ENCODE results near the gene CREB3.

Gene CREB3

DNA sequence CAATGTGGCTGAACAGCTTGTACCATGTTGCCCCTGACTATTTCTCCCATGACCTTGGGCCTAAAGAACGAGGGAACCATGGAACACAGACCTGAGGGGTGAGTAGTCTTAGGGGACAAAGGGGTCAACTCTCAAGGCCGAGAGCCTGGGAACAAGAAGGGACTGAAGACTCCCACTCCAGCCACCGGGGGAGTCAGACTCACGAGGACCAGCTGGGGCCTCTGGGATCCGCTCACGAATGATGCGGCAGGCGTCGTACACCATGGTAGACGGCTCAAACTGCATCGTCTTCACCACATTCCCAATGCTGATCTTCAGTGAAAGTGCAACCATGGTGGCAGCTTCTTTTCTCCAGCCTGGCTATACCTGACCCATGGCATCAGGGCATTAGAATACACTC lies 7.1 kb upstream of the CREB3 start:
- DNase-seq (ENCODE audit: low read depth, low spot score) = no peak

DNA sequence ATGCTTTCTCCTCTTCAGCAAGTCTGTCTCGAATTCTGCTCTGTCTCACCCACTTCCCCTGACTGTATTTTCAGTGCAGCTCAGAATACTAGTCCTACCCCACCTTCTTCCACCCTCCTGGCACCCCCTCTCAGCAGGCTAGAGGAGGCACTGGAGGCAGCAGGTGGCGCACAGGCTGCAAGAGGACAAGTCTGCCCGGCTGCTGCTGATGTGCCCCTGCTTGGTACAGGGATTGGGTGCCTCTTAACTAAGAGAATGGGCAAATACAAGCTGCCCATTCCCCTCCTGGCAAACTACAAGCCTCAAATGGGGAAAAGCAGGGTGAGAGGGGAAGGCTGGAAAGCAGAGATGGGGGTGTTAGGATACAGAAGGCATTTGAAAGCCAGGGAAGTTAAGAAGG lies 5.5 kb upstream of the CREB3 start:
- DNase-seq (ENCODE audit: low read depth, low spot score) = no peak

DNA sequence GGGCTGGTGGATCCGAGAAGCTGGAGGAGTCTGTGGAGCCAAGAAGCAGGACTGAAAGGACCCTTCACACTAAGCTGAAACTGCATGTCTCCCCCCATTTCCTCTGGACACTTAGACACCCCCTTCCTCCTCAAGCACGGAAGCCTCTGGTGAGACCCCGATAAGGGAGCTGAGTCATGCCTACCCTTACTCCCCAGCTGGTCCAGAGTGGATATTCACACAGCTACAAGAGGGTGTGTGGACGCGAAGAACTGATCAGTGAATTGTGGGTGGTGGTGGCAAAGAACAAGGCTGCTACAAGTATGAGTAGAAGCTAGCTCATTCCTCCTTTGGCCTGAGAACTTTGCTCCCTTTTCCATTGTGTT lies 4.8 kb upstream of the CREB3 start:
- no peak for DNase-seq (ENCODE audit: low read depth, low spot score)

DNA sequence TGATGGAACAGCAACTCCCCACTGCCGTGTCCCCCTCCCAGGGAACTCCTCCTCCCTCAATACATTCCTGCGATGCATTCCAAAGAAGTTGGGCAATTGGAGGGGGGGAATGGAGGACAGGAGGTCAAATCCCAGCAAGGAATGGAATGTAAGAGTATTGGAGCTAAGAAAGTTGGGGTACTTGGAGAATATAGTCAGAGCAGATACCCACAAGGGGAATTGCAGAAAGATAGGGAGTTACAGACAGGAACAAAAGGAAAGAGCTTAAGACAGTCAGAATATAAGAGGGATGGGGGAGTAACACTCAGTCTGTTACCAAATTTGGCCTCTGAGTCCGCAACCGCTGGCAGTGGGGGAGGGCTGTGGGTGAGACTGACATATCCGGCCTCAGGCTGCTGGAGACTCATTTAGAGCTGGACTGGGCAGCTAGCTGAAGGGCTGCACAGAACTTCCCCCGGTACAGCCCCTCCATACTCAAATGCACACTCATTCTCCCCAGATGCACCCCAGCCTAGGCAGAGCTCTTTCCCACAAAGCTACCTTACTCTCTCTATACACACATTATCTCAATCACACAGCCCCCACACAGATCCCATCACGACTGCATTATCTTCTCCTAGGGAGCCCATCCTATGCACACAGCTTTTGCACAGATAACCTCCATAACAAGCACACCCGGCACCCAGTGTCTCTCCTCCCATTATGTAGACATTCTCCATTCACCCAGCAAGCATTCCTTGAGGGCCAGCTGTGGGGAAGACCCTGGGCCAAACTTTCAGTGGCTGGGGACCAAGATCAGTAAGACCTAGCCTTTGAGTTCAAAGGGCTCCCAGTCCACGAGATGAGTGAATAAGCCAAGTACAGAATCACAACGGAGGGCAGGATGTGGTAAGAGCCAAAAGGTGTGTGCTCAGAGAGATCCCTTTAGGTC lies 4.2 kb upstream of the CREB3 start:
- DNase-seq (ENCODE audit: low read depth, low spot score) = no peak

DNA sequence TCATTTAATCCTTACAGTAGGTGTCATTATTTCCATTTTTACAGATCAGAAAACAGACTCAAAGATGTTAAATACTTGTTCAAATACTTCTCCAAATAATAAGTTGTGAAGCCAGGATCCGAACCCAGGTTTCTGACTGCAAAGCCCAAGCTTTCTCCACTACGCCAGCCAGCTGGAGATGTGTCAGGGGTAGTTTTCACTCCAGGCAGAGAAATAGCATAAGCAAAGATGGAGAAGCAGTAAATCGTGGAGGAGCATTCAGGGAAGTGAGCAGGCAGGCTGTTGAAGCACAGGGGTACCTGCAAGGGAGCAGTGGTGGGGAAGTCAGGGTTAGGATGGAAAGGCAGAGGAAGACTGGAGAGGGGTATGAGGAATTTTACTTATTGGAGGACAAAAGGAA lies 3.4 kb upstream of the CREB3 start:
- no peak for DNase-seq (ENCODE audit: low read depth, low spot score)

DNA sequence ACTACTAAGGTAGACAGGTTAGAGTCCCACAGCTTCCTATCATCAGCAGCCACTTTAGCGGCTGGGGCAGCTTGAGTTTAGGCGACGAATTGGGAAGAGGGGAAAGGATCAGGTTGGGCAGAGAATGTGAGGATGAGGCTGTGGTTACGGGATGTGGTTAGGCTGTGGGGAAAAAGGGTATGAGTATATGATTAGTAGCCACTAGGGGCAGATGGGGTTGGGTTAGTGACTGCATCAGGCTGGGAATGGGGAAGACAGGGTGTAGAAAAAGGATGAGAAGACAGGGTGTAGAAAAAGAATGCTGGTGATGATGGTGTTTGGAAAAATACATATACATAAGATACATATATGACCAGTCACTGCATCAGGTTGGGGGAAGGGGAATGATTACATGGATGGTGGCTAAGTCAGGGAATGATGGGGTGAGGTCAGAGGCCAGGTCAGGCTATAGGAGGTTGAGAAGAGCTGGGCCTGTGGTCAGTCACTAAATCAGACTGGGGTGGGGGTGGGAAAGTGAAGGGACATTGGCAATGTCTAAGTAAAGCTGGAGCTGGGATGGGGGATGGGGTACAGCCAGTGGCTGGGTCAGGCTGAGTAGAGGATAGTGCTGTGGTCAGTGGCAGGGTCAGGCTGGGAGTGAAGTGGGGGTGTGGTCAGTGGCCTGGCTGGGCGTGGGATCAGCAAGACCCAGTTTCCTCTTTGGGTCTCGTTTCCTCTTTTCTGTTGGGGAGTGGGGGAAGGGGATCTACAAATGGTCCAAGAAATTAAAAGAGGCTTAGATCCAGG lies 2.6 kb upstream of the CREB3 start:
- DNase-seq (ENCODE audit: low read depth, low spot score) = no peak

DNA sequence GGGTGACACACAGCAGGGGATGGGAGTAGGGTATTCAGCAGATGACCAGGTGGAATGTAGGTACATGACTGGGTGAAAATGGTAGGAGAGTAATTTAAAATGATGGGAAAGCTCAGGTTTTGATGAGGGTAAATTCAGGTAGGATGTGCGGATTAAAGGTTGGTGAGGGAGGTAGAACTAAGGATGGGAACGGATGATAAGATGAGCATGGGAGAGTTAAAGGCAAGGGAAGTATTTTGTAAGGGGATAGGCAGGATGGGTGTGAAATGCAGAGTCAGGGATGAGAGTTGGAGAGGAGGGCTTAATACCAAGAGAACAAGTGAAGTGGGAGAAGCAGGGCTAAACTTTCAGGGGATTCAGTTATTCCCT lies 2.0 kb upstream of the CREB3 start:
- DNase-seq (ENCODE audit: low read depth, low spot score) = no peak

DNA sequence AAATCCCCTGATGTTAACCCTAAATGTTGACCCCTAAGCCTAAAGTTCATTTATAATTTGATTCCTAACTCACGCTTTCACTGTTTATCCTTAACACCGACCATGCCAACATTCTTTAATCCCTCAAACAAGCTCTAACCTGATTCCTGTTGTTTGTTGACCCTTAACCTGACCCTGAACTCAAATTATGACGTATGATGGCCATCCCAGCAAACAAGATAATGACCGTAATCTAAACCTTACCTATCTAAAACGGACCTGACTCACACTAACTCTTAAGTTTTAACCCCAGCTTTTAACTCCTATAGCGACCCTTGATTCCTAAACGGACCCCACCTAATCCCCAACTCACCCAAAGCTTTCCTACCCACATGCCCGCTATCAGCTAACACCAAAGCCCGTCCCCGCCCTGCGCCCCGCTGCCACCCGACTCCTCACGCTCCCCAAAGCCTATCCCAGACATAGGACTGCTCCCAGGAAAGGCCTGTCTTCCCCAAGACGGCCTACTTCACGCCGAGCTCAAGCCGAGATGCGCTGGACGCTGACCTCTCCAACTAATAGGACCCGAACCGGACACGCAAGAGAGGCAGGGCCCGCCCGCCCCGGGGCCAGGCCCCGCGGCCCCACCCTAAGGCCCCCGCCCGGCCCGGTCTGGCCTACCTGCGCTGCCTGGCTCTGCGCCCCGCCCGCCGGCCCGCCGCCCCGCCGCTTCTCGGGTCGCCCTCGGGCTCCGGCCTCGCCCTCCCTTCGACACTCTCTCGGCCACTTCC lies 866 bp upstream of the CREB3 start:
- DNase-seq (ENCODE audit: low read depth, low spot score) = no peak

DNA sequence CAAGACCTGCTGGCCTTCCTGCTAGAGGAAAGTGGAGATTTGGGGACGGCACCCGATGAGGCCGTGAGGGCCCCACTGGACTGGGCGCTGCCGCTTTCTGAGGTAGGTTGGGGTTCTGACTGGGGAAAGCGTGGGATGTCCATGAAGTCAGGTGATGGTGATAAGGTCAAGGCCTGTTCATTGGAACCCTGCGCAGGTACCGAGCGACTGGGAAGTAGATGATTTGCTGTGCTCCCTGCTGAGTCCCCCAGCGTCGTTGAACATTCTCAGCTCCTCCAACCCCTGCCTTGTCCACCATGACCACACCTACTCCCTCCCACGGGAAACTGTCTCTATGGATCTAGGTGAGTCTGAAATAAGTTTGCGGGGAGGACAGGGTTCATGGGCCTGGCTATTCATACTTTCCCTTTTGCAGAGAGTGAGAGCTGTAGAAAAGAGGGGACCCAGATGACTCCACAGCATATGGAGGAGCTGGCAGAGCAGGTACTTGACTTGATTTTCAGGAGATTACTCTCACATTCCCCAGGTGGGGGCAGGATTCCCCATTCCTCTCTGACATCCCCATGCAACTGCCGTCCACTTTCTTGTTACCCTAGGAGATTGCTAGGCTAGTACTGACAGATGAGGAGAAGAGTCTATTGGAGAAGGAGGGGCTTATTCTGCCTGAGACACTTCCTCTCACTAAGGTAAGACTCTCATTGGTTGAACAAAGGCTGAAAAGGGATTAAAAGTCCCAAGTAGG lies 505 bp downstream of the CREB3 start:
- DNase-seq (ENCODE audit: low read depth, low spot score) = no peak

DNA sequence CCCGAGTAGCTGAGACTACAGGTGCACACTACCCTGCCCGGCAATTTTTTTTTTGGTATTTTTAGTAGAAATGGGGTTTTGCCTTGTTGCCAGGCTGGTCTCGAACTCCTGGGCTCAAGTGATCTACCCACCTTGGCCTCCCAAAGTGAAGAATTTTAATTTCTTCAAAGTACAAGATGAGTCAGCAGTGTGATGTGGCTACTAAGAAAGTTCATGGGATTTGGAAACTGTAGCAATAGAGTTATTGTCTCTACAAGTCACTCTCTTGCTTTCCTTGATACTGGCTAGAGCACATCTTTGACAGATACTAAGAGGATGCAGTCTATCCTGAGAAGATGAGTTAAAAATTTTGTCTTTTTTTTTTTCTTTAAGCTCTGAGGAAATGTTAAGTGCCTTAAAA lies 1.6 kb downstream of the CREB3 start:
- DNase-seq (ENCODE audit: low read depth, low spot score) = no peak

DNA sequence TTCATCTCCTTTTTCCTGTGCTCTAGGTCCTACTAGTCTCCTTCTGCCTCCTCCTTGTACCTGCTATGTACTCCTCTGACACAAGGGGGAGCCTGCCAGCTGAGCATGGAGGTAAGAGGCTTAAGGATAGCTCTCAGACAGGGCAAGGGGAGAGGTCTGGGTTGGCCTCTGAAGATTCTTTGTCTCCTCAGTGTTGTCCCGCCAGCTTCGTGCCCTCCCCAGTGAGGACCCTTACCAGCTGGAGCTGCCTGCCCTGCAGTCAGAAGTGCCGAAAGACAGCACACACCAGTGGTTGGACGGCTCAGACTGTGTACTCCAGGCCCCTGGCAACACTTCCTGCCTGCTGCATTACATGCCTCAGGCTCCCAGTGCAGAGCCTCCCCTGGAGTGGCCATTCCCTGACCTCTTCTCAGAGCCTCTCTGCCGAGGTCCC lies 3.8 kb downstream of the CREB3 start:
- DNase-seq (ENCODE audit: low read depth, low spot score) = no peak

DNA sequence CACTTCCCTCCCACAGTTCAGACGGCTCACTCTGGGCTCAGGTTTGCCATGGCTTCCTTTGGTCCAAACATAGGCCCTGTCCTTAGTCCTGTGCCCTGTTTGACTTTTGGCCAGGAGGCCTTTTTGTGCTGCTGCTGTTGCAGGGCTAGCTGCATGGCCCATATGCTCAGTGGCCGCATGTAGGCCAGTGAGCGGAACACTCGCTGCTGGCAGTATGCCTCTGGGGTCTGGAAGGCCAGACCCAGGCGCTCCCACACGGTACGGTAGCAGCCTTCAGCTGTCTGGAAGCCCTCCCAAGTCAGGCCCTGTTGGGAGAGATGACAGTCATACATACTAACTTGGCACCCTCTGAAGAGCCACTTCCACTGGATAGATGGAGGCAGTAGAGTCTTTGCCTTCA lies 4.7 kb downstream of the CREB3 start:
- no peak for DNase-seq (ENCODE audit: low read depth, low spot score)

DNA sequence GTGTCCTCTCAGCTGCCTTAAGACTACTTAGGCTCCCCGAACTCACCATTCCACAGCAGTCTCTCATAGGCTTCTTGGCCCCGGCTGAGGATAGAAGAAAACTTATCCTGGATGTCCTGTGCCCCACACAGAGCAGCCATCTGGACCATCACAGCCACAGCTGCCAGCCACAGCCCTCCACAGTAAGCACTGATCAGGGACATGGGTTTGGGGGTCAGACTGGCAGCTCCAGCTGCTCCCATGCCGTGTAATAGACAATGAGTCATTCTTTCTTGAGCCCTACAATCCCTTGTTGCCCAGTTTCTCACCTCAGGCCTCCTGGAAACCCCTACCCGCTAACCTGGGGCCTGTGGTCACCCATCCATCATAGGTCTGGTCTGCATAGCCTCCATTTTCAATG lies 5.7 kb downstream of the CREB3 start:
- no peak for DNase-seq (ENCODE audit: low read depth, low spot score)

DNA sequence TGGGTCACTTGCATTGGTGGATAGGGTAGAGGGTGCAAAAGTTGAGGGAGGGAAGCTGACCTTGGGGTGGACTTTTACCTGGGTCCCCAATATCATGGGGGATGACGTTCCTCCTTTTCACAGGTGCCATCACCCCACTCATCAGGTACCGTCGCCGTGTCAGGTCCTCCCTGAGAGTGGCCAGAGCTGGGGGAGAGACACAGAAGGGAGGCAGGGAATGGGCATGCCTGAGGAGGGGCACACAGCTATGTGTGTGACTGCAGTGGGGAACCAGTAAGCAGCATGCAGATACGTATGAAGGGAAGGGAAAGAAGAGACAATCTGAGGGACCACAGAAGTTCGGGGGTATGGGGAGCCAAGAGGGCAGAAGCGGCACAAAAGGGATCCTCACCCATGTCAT lies 6.5 kb downstream of the CREB3 start:
- no peak for DNase-seq (ENCODE audit: low read depth, low spot score)

DNA sequence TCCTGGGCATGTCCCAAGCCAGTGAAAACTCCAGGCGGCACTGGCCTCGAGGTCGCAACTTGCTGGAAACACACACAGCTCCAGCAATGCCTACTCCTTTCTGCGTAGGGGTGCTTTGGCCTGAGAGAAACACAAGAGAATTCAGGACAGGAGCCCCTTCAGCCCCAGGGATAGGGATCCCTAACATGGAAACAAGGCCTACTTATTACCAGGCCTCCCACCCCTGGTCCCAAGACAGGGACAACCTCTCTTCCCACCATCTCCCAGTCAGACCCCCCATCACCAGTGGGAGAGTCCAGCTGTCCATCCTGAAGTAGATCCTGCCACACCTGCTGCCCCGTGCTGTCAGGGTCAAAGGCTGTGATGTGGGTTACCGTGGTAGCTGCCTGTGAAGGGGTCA lies 7.8 kb downstream of the CREB3 start:
- DNase-seq (ENCODE audit: low read depth, low spot score) = no peak

DNA sequence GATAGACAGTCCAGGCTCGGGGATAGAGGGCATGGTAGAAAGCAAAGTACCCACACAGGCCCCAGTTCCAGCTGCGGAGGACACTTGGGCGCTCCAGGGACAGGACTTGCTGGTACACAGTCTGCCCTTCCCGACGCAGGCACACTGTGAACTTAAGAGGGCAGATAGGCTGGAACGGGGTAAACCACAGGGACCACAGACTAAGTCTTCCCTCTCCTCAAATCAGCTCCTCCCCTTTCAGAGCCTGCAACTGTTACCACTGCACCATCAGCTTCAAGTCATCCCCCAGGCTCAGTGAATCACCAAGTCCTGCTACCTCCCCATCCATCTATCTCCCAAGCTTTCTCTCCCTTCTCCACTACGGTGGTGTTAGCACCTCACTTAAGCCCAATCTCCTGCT lies 9.3 kb downstream of the CREB3 start:
- DNase-seq (ENCODE audit: low read depth, low spot score) = no peak

DNA sequence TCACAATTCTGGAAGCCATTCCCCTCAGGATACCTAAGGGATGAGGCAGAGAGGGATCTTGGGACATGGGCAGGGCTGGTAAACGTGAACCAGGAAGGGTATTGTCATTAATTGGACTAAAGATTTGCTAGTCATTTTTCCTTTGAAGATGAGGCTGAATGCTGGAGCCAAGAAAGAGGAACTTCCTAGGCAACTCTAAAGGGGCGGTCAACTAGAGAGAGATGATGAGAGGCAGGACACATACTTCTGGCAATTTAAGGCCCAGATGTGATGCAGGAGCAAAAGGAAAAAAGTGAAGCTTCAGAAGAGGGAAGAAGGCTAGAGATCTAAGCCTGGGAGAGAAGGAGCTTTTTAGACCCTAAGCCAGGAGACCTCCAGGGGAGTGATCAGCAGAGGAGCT lies 11.0 kb downstream of the CREB3 start:
- no peak for DNase-seq (ENCODE audit: low read depth, low spot score)

DNA sequence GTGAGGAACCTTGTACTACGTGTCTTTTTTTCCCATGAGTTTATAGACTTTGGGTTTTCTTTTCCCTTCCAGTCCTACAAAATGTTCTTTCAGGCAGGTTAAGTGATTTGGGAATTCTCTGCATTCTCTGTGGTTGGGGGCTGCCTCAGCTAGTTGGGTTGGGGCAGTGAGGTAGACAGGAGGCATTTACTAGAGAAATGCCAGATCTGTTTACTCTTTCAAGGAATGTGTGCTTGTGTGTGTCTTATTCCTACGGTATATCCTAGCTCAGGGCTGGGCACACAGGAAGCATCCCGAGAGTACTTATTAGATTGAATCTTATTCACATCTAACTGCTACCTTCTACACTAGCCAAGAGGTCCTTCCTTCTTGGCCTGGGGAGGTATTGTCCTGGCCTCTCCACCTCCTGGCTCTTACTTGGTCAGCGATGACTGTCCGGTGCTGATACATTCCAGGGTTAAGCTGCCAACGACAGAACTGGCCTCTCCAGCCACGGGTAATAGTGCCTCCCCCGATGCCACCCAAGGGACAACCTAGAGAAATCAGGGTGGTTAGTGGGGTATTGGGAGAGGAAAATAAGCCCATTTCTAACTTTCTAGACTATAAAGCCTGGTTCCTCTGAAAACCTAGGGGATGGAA lies 11.5 kb downstream of the CREB3 start:
- DNase-seq (ENCODE audit: low read depth, low spot score) = no peak

DNA sequence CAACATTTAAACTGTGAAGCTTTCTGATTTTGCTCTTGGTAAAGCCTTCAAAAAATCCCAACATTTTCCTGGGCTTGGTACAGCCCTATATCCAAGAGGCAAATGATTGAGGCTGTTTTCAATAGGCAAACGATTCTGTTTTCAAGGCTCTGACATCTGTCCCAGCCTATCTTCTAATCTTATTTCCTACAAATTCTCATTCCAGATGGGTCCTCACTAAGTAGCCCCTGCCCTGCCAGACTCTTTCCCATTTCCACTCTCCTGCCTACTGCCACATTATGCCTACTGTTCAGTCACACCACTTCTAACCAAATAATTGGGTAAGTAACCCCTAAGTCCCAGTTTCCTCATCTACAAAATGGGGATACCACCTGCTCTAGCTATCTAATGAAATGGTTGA lies 13.1 kb downstream of the CREB3 start:
- no peak for DNase-seq (ENCODE audit: low read depth, low spot score)

DNA sequence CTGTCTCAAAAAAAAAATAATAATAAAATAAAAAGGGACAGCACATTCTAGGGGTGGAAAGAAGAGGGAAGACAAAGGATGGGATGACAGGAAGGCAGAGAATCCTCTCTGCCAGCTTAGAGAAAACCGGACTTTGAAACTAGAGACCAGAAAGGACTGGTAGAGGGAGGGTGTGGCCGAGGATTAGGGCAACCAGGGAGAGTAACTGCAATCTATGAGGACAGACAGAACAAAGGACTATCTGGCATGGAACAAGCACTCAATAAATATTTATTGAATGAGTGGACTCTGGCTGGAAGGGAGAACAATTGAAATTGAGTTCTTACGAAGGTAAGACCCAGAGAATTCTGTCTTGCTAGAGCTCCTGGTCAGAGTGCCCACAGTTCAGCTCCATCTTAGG lies 14.1 kb downstream of the CREB3 start:
- no peak for DNase-seq (ENCODE audit: low read depth, low spot score)

DNA sequence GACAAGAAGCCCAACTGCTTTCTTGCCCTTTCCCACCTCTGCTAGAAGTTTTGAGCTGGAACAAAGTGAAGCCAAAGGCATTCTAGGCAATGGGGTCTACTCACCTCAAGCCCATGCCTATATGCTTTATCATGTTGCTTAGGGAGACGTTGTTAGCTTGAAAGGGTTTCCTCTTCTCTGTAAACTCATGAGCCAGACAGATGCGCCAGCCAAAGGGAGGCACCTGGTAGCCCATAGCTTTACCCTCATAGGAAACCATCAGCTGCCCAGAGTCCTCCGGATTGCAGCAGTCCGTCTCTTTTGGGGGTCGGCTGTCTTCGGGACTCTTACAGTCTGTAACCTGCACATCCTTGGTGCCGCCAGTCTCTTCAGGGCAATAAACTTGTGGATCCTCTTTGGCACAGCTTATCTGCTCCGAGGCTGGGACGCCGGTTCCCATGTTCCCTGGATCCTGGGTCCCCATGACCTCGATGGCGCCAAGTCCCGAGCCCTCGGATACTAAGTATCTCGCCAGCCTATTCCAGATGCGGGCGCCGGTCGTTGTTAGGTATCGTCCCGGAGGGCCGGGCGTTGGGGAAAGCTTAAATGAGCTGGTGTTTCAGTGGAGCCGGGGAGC lies 15.9 kb downstream of the CREB3 start:
- no peak for DNase-seq (ENCODE audit: low read depth, low spot score)
